Activated B cell treated with CpG ODN at 0.5 μM for 24 hours (primary cell): ENCODE results near the gene ATP5IF1. TPM values are rescaled to one million over a fixed set of nuclear protein-coding genes. Genes with fewer than 3 reads are reported as not detected.

Experiments
- ATAC-seq: fragments of 200-7000 bp; cut with Tn5 transposase; one replicate; pipeline ENCODE4 v1.10.0; 2021; ENCODE audit warnings: low read depth, mild to moderate bottlenecking, moderate library complexity
- CTCF ChIA-PET: fragments of 350-600 bp; sonication (Branson Sonifier 250); formaldehyde crosslinking; loops from one replicate; lab custom pipeline; 2021; ENCODE audit warnings: antibody characterized with exemption; lab: Charles Lee
- POLR2A ChIA-PET: fragments of 350-600 bp; sonication (Branson Sonifier 250); formaldehyde crosslinking; loops from one replicate; lab custom pipeline; 2021; ENCODE audit warnings: antibody characterized with exemption; lab: Charles Lee
- DNase-seq: peaks from one replicate; pipeline ENCODE4 v3.0.0; 2022
- H3K27ac Mint-ChIP-seq: one replicate; pipeline ENCODE4 v1.8.0; 2020; ENCODE audit warnings: mixed read lengths
- H3K27me3 Mint-ChIP-seq: one replicate; pipeline ENCODE4 v1.8.0; 2021; ENCODE audit warnings: mixed read lengths
- H3K36me3 Mint-ChIP-seq: one replicate; pipeline ENCODE4 v1.8.0; 2021; ENCODE audit warnings: low read depth, mixed read lengths
- H3K4me1 Mint-ChIP-seq: one replicate; pipeline ENCODE4 v1.8.0; 2021; ENCODE audit warnings: mixed read lengths
- H3K4me3 Mint-ChIP-seq: one replicate; pipeline ENCODE4 v1.8.0; 2020; ENCODE audit warnings: mild to moderate bottlenecking, mixed read lengths
- H3K9me3 Mint-ChIP-seq: one replicate; pipeline ENCODE4 v1.8.0; 2020; ENCODE audit warnings: mixed read lengths
- CTCF ChIP-seq: fragments of 200-600 bp; IDR thresholded peaks from one replicate; pipeline ENCODE4 v1.8.0; 2022; ENCODE audit warnings: antibody characterized with exemption, mild to moderate bottlenecking
- intact Hi-C: fragments of 100-400 bp; cut with micrococcal nuclease; formaldehyde crosslinking; loops from one replicate; pipeline ENCODE4 v1.15.1; 2024
- total RNA-seq: library from RNA; stranded (reverse); gene quantifications from 2 replicates; pipeline ENCODE4 v1.2.3, GENCODE V29; 2022

ATP5IF1 gene
- total RNA-seq, 1 donor from 2014 or later: 87.0 TPM

GRCh38 chr1:28248273-28249012, 12.5 kb downstream of the ATP5IF1 start:
- Mint-ChIP-seq H3K4me1 (peaks cover 58% of the 10 kb centered on the region), H3K36me3 (peaks cover 5% of the 10 kb centered on the region), H3K9me3 (no peaks in the 10 kb centered on the region), H3K4me3 (peak overlapping the region; percentile 72), H3K27ac (peak overlapping the region; percentile 99), H3K27me3 (no peaks in the 10 kb centered on the region)
- peak; percentile 57 for TF ChIP-seq CTCF
- intact Hi-C loops: loop anchor here (1.0 to 5.0 kb wide), 12 partner anchors 11 to 934 kb away; partner anchors contain the start of genes GMEB1, MED18, SESN2 and SRSF4
- peak; percentile 69 for DNase-seq
- peak; percentile 23 for ATAC-seq
- ChIA-PET POLR2A (interaction anchor here (0.5 to 7.9 kb wide), 18 partner anchors 7 to 488 kb away, joined by 3 to 171 read pairs (median 5); partner anchors contain the start of genes ATP5IF1, DNAJC8, EYA3 and MED18), CTCF (interaction anchor here (0.6 to 3.2 kb wide), 27 partner anchors 10 to 628 kb away, joined by 3 to 20 read pairs (median 4); partner anchors contain the start of genes ATP5IF1, MED18 and SESN2)

GRCh38 chr1:28249013-28249865, 13.3 kb downstream of the ATP5IF1 start:
- Mint-ChIP-seq H3K27ac (peak overlapping the region; percentile 99), H3K36me3 (peaks cover 5% of the 10 kb centered on the region), H3K27me3 (no peaks in the 10 kb centered on the region), H3K4me1 (peaks cover 51% of the 10 kb centered on the region), H3K9me3 (no peaks in the 10 kb centered on the region), H3K4me3 (peak overlapping the region; percentile 72)
- intact Hi-C loops: loop anchor here (2.0 to 5.0 kb wide), 8 partner anchors 160 to 933 kb away; partner anchors contain the start of genes GMEB1, SRSF4, STX12 and TAF12
- ATAC-seq (no peak), DNase-seq (no peak)
- TF ChIP-seq CTCF: no peak
- POLR2A ChIA-PET: interaction anchor here (0.5 to 7.9 kb wide), 18 partner anchors 10 to 487 kb away, joined by 3 to 171 read pairs (median 4); partner anchors contain the start of genes ATP5IF1, DNAJC8, EYA3 and MED18
- CTCF ChIA-PET: interaction anchor here (0.6 to 3.2 kb wide), 20 partner anchors 9 to 628 kb away, joined by 3 to 20 read pairs (median 5); partner anchors contain the start of genes ATP5IF1 and MED18

DNA sequence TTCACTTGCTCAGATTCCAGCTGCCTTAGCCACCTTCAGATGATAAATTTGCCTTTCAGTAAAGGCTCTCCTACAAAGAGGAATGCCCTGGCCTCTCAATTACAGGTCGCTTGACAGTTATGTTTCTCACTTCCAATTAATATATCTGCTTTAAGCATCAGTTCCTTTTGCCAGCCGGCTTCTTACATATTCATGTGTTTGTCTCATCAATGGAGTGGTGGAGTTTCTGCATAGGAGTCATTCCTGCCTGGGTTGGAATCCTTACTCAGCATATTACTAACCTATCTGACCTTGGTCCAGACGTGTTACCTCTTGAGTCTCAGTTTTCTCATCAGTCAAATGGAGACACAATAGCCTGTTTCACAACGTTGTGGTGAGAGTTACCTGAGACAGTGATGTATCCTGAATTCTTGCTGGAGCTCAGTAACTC, 14.0 kb downstream of the ATP5IF1 start:
- no peak for TF ChIP-seq CTCF
- Mint-ChIP-seq H3K4me3 (peak overlapping the region; percentile 33), H3K36me3 (peaks cover 5% of the 10 kb centered on the region), H3K27me3 (no peaks in the 10 kb centered on the region), H3K27ac (peak overlapping the region; percentile 99), H3K4me1 (peaks cover 44% of the 10 kb centered on the region), H3K9me3 (no peaks in the 10 kb centered on the region)
- ChIA-PET POLR2A (interaction anchor here (0.9 to 7.9 kb wide), 8 partner anchors 10 to 331 kb away, joined by 3 to 171 read pairs (median 40); partner anchors contain the start of genes ATP5IF1, DNAJC8, MED18 and PHACTR4), CTCF (interaction anchor here (1.2 to 3.2 kb wide), 6 partner anchors 8 to 354 kb away, joined by 3 to 20 read pairs (median 14); partner anchors contain the start of gene MED18)
- intact Hi-C loops: loop anchor here (2.0 to 5.0 kb wide), 8 partner anchors 159 to 932 kb away; partner anchors contain the start of genes GMEB1, SRSF4, STX12 and TAF12
- DNase-seq (no peak), ATAC-seq (no peak)

DNA sequence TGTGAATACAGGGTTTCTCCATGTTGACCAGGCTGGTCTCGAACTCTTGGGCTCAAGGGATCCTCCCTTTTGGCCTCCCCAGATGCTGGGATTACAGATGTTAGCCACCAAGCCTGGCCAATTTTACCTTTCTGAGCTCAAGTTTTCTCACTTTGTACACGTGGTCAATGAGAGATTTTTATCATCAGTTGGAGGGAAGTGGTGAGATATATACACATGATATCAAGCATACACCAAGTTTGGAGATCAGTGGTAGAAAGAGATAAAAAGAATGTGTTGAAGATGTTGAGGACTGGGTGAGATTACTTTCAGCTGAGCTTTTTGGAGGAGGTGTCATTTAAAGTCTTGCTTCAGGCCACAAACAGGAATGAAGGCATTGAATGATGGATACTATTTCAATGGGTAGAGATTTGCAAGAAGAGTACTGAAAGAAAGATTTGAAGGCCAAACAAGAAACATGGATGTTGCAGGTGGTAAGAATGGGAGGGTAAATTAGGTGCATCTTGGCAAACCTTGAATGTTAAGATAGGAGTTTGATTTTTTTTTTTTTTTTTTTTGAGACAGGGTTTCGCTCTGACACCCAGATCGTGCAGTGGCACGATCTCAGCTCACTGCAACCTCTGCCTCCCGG, 20.4 kb downstream of the ATP5IF1 start:
- Mint-ChIP-seq H3K36me3 (no peaks in the 10 kb centered on the region), H3K4me1 (peaks cover 21% of the 10 kb centered on the region), H3K9me3 (no peaks in the 10 kb centered on the region), H3K27me3 (peaks cover 6% of the 10 kb centered on the region), H3K4me3 (no peak overlapping the region), H3K27ac (no peak overlapping the region)
- no peak for DNase-seq
- POLR2A ChIA-PET: interaction anchor here (0.7 to 1.4 kb wide), 4 partner anchors 9 to 88 kb away, joined by 3 to 9 read pairs (median 4); partner anchors contain the start of gene MED18
- CTCF ChIA-PET: no interaction called here
- intact Hi-C loops: no loop called here
- no peak for TF ChIP-seq CTCF
- ATAC-seq: no peak
